Activated CD4-positive, alpha-beta T cell treated with anti-CD3 and anti-CD28 coated beads, Interleukin-10, Interleukin-2, amounts not matched to agents 100 ng/mL and 50 ng/mL, durations not matched to agents 16 hours and 8 hours (primary cell): ENCODE measurements around the gene IGFBP3.
A peak's percentile ranks its signal among the peaks of the same experiment; 100 is the strongest.
"Not testable (repeated sequence)": the region's sequence is repeated elsewhere in the genome, so short reads cannot be mapped to it uniquely, and the experiment has no call there.

Experiments
- DNase-seq: peaks from one replicate; pipeline ENCODE4 v3.0.0-alpha.2; 2020

IGFBP3 gene, protein sequence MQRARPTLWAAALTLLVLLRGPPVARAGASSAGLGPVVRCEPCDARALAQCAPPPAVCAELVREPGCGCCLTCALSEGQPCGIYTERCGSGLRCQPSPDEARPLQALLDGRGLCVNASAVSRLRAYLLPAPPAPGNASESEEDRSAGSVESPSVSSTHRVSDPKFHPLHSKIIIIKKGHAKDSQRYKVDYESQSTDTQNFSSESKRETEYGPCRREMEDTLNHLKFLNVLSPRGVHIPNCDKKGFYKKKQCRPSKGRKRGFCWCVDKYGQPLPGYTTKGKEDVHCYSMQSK

DNA sequence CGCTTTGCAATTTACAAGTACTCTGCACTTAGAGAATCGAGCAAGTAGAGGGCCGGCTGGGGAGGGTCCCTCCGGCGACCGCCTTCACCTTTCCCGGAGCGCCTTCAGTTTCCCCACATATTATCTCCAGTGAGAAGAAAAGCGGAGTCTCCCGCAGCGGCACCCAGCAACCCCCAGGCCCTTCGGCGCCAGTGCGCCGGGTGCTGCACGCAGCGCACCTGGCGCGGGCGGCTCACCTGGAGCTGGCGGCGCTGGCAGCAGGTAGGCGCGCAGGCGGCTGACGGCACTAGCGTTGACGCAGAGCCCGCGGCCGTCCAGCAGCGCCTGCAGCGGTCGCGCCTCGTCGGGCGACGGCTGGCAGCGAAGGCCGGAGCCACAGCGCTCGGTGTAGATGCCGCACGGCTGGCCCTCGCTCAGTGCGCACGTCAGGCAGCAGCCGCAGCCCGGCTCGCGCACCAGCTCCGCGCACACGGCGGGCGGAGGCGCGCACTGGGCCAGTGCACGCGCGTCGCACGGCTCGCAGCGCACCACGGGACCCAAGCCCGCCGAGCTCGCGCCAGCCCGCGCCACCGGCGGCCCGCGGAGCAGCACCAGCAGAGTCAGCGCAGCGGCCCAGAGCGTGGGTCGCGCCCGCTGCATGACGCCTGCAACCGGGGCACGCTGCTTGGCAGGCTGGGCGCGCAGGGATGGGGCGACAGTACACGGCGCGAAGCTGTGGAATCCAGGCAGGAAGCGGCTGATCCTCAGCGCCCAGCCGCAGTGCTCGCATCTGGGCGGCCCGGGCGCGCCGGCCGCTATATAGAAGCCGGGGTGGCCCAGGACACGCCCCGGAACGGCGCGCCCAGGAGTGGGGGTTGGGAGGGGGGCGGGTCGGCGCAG is at the start of gene IGFBP3:
TSS of gene IGFBP3 (minus strand) at position 771 of the 879 bp plus-strand sequence. CDS start at position 639, 132 bp downstream.
- DNase-seq: peak; percentile 10

DNA sequence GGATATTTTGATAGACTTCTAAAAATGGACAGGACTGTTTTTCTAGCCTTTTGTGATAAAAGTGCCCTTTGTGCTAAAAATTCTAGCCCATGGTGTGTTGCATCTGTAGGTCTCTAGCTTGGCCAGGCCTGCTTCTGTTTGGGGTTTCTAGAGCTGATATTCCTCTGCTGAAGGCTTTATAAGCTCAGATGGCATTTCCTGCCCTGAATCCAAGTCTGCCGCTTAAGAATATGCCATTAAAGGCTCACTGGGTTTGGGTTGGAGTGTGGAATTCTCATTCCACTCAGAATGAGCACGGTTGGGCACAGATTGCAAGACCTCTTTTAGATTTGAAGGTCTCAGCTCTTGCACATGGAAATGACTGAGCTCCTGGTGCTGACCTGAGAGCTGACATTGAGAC is 49.4 kb upstream of the IGFBP3 start:
- no peak for DNase-seq

DNA sequence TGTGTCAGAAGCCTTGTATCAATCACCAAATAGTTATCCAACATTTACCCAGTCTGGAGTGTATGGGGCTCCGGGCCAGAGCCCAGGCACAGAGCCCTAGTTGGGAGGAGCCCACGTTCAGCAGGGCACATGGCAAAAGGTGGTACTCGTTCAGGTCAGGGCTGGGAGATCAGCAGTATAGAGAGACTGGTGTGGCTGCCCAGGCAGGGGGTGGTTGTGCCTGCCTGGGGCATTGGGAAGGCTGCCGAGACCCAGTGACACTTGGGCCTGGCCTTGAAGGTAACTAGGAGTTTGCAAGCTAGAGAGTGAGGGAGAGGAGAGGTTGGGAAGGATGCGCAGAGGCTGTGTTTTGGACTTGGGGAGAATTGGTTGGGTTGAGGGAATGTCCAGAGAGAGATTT is 48.9 kb upstream of the IGFBP3 start:
- DNase-seq: no peak

- no peak for DNase-seq
These were observed 47.9 kb upstream of the IGFBP3 start for GRCh38 chr7:45968856-45969541.

DNA sequence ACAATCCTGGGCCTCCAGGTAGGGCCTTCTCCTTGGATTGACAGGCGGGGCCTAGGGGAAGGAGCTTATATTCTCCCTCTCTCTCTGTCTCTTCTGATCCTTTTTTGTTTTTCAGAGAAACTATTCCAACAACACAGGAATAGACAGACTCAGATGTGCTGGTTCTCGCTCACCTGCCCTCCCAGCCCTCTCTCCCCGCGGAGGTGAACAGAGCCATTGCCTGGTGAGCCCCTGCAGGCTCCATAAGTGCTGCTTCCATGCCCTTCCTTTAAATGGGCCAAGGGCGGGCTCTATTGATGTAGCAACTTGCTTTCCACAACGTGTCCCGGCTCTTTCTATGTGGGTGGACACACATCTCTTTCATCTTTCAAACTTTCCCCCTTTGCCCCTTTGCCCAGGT is 47.2 kb upstream of the IGFBP3 start:
- DNase-seq: no peak

GRCh38 chr7:45967591-45968157 is 46.6 kb upstream of the IGFBP3 start:
- no peak for DNase-seq

DNA sequence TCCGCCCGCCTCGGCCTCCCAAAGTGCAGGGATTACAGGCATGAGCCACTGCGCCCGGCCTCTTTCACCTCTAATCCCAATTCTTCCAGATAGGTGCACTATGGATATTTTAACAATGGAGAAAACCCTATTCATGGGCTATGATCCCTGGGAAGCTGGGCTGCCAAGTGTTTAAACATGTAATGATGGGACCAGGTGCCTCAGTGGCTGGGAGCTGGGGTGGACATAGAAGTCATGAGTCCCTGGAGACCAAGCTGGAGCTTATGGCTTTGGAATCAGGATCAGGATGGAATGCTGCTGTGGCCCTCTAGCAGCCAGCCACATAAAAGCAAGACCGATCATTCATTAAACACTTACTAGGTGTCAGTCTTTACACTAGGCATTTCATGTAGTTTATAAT is 41.8 kb upstream of the IGFBP3 start:
- DNase-seq: no peak

DNA sequence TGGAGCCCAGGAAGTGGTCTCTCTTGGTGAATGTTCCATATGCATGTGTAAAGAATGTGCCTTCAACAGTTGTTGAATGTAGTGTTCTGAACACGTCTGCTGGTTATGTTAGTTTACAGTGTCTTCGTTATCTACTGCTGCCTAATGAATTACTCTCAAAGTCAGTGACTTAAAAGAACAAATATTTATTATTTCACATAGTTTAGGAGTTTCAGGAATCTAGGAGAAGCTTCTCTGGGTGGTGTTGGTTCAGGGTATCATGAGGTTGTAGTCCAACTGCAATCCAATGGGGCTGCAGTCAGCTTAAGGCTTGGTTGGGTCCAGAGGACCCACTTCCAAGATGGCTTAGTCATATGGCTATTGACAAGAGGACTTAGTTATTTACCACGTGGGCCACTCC is 36.6 kb upstream of the IGFBP3 start:
- no peak for DNase-seq

- DNase-seq: no peak
These were observed 34.2 kb upstream of the IGFBP3 start for GRCh38 chr7:45955286-45955685.

GRCh38 chr7:45953055-45953454 is 32.0 kb upstream of the IGFBP3 start:
- DNase-seq: not testable (repeated sequence)

DNA sequence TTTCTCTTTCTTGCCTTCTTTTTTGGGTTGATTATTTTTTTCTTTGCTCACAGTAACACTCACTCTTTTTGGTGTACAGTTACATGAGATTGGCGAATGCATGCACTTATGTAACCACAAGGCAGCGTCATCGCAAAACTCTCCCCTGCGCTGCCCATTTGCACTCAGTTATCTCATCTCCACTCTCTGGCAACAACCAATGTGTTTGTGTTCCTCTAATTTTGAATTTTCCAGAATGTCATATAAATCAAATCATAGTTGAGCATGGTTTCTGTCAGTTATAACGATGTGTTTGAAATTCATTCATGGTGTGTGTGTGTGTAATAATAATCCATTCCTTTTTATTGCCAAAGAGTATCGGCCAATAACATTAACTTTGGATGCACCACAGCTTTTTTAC is 23.0 kb upstream of the IGFBP3 start:
- no peak for DNase-seq

GRCh38 chr7:45940939-45941338 is 19.9 kb upstream of the IGFBP3 start:
- DNase-seq: no peak

GRCh38 chr7:45940237-45940781 is 19.2 kb upstream of the IGFBP3 start:
- DNase-seq: peak; percentile 65

DNA sequence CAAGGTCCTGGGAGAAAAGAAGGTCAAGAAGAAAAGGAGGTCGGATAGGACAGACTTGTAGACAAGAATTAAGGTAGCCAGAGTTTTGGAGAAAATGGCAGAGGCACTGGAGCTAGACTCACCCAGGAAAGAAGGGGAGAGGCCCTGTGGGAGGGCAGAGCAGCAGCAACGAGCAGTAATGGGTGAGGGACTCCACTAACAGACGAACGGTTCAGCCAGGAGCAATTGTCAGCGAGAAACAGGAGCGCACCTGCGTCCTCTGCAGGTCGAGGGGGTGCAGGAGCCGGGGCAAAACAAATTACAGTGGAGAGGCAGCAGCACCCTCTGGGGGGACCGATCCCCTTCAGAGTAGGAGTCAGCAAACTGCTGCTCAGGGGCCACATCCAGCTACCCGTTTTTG is 18.5 kb upstream of the IGFBP3 start:
- no peak for DNase-seq

DNA sequence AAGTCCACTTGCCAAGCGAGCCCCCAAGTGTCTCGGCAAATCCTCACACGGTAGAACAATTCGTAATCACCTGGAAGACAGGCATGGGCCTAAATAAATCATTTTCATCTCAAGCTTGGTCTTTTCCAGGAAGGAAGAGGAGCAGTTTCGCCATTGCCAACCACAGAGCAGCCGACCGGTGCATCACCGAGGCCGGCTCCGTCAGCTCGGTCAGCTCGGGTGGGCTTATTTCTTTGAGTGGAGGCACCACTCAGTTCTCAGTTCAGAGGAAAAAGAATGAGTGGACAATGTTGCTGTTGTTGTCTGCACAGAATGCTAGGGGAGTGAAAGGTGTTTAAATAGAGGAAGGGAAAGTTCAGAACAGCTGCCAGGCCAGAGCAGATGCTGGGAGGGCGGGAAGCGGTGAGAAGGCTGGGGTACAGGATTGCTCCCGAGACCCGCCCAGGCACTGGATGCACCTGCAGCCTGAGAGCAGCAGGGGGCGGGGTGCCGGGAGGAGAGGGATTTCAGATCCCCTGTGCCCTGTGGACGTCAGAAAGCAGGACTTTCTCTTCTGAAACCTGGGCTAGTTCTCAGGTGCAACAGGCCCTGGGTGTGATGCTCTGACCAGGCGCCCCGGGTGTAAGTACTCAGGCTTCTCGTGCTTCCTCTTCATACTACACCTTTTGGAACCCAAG is 17.7 kb upstream of the IGFBP3 start:
- DNase-seq: no peak

- no peak for DNase-seq
These were observed 16.8 kb upstream of the IGFBP3 start for GRCh38 chr7:45937862-45938261.

- DNase-seq: no peak
These were observed 16.2 kb upstream of the IGFBP3 start for GRCh38 chr7:45937301-45937700.

GRCh38 chr7:45930967-45931366 is 9.9 kb upstream of the IGFBP3 start:
- no peak for DNase-seq

GRCh38 chr7:45927721-45928120 is 6.6 kb upstream of the IGFBP3 start:
- DNase-seq: no peak

DNA sequence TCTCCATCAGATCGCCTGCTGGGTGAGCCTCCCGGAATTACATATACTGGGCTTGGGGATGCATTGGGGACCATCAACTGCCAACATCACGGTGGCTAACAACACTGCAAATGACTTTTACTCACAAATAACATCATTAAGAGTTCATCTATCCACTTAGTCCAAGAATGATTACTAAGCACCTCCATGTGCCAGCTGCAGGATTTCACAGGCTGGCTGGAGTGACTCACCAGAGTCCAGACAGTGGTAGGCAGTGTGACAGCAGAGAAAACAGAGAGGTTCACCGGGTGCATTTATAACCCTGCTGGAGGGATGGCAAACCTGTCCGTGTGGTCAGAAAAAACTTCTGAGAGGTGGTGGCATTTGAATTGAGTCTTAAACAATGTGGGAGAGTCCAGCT is 3.2 kb upstream of the IGFBP3 start:
- DNase-seq: no peak

- no peak for DNase-seq
These were observed 2.7 kb upstream of the IGFBP3 start for GRCh38 chr7:45923818-45924217.

DNA sequence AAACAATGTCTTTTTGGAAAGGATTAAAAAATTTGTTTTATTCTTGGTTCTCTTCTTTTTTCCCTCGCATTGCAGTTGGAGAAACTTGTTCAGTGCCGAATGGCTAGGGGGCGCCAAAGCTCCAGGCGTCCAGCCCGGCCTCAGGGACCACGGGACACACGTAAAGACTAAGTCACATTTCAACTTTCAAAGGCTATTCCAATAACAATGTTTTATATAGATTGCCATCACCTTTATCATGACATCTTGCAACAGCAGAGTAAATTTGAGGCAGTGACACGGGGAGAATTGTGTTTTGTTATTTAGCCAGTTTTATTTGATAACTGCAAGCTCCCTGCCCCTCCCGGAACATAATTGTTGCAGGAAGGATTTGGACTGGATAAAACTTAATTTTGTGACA is 2.2 kb upstream of the IGFBP3 start:
- peak; percentile 64 for DNase-seq
